Measurements from ENCODE around the gene ST8SIA5. TPM values are rescaled to one million over a fixed set of nuclear protein-coding genes. Genes with fewer than 3 reads are reported as not detected.

The ST8SIA5 gene
- total and polyA plus RNA-seq, 2 of the 4 experiments (the other 2 are of a cell fraction) = 0.03 TPM; not detected in 1

GRCh38 chr18:46761059-46761769, 4.4 kb upstream of the ST8SIA5 start:
- Histone ChIP-seq H3K27ac (ENCODE audit: insufficient read depth, low read length) (no peak overlapping the region), H2AFZ (replicated peaks; ENCODE audit: low read length, poor library complexity) (no peak overlapping the region), H3K4me3 (ENCODE audit: insufficient read depth, low read depth, low read length) (no peak overlapping the region), H3K23ac (ENCODE audit: low read depth, low read length) (no peak overlapping the region), H3K27me3 (ENCODE audit: control insufficient read depth, insufficient read depth, low read length) (peaks cover 32% of the 10 kb centered on the region), H2BK15ac (ENCODE audit: low read depth, low read length) (no peak overlapping the region), H2BK5ac (ENCODE audit: low read depth, low read length, poor library complexity, severe bottlenecking) (no peak overlapping the region), H3K14ac (replicated peaks; ENCODE audit: low read depth, low read length) (no peak overlapping the region), H3K4me2 (ENCODE audit: low read depth, low read length) (no peak overlapping the region), H4K8ac (ENCODE audit: low read depth in 2 of 2, low read length in 2 of 2) (no peak overlapping the region), H3K4me1 (ENCODE audit: control insufficient read depth, insufficient read depth, low read length) (peaks cover 2% of the 10 kb centered on the region; the same call in 1 of the 2 replicates), H3K9me3 (ENCODE audit: control insufficient read depth, insufficient read depth, low read length) (no peaks in the 10 kb centered on the region), H3K36me3 (ENCODE audit: control insufficient read depth, insufficient read depth, low read length) (no peaks in the 10 kb centered on the region), H2AK5ac (ENCODE audit: low read depth, low read length) (no peak overlapping the region), H4K5ac (ENCODE audit: low read depth, low read length) (no peak overlapping the region), H3K9me1 (ENCODE audit: insufficient read depth, low read length) (no peaks in the 10 kb centered on the region), H4K91ac (ENCODE audit: insufficient read depth, low read depth, low read length) (no peak overlapping the region), H3K56ac (ENCODE audit: extremely low read depth, insufficient read depth, low read length) (no peak overlapping the region), H3K79me1 (ENCODE audit: low read depth in 1 of 2, low read length in 2 of 2) (no peaks in the 10 kb centered on the region), H2BK20ac (ENCODE audit: low read depth, low read length) (no peak overlapping the region), H3K18ac (ENCODE audit: low read depth, low read length) (no peak overlapping the region), H3K9ac (ENCODE audit: low read depth, low read length) (no peak overlapping the region), H2BK120ac (ENCODE audit: low read depth, low read length) (no peak overlapping the region), H2AK9ac (replicated peaks; ENCODE audit: low read depth, low read length, poor library complexity) (no peak overlapping the region), H4K20me1 (ENCODE audit: insufficient read depth, low read length) (no peaks in the 10 kb centered on the region), H3K4ac (ENCODE audit: low read depth, low read length) (no peak overlapping the region)
- DNase-seq = no peak
- intact Hi-C loops (cut with micrococcal nuclease) (no loop called here), in situ Hi-C loops (cut with MboI; ENCODE audit: low sequenced_read_pairs) (no loop called here), dilution Hi-C loops (cut with HindIII; ENCODE audit: low sequenced_read_pairs, unreplicated experiment) (no loop called here)
- TF ChIP-seq FOS (IDR thresholded peaks at IDR 0.05; ENCODE audit: low read depth, low read length) = no peak
- TF ChIP-seq CTCF (conservative IDR thresholded peaks at IDR 0.05; ENCODE audit: low read depth, low read length) = no peak
- ChIA-PET POLR2A (ENCODE audit: unreplicated experiment) (no interaction called here), CTCF (no interaction called here)
- no peak for ATAC-seq (ENCODE audit: low read depth)
- no TSS peak for BruUV-seq (replicated peaks)
- WGBS, 2 experiments (ENCODE audit: extremely low coverage in 2 of 2, insufficient read length in 1 of 2) = no CpG with 5 or more reads among the region's 2 CpGs
